Measurements from ENCODE around the gene PCDHGA9. TPM values are rescaled to one million over a fixed set of nuclear protein-coding genes. Genes with fewer than 3 reads are reported as not detected.

PCDHGA9 gene
- total RNA-seq, 1 experiment from 2014 or later: 1.9 TPM

GRCh38 chr5:141355641-141356040 is 46.9 kb upstream of the PCDHGA9 start:
- BruUV-seq (replicated peaks): no TSS peak
- Histone ChIP-seq H4K20me1 (ENCODE audit: low read length) (no peaks in the 10 kb centered on the region), H3K27ac (ENCODE audit: low read length) (no peak overlapping the region), H3K4me2 (ENCODE audit: low read length) (no peak overlapping the region), H3K9ac (ENCODE audit: low read length) (no peak overlapping the region), H3K9me3 (ENCODE audit: low read length) (no peaks in the 10 kb centered on the region), H3K9me2 (replicated peaks; ENCODE audit: low read length) (no peaks in the 10 kb centered on the region), H3K4me3 (ENCODE audit: low read length) (no peak overlapping the region), H3K4me1 (ENCODE audit: insufficient read depth, low read length) (no peaks in the 10 kb centered on the region), H3F3A (ENCODE audit: low read length, unreplicated experiment) (no peaks in the 10 kb centered on the region), H3K79me2 (ENCODE audit: low read length) (no peaks in the 10 kb centered on the region), H3K36me3 (ENCODE audit: low read depth, low read length) (no peaks in the 10 kb centered on the region), H3K27me3 (ENCODE audit: low read length) (no peaks in the 10 kb centered on the region), H2AFZ (ENCODE audit: low read length) (no peak overlapping the region)
- intact Hi-C loops (cut with micrococcal nuclease): no loop called here
- DNase-seq: no peak
- no peak for TF ChIP-seq EZH2phosphoT487 (IDR thresholded peaks at IDR 0.05; ENCODE audit: borderline replicate concordance, low read length)
- no peak for TF ChIP-seq CTCF (conservative IDR thresholded peaks at IDR 0.05; ENCODE audit: low read depth, low read length)
- TF ChIP-seq EZH2 (IDR thresholded peaks at IDR 0.05; ENCODE audit: low read length, unreplicated experiment): no peak
- ChIA-PET CTCF (no interaction called here), POLR2A (ENCODE audit: unreplicated experiment) (no interaction called here)
- no peak for ATAC-seq

GRCh38 chr5:141356133-141356532 is 46.4 kb upstream of the PCDHGA9 start:
- no TSS peak for BruUV-seq (replicated peaks)
- intact Hi-C loops (cut with micrococcal nuclease): no loop called here
- POLR2A ChIA-PET (ENCODE audit: unreplicated experiment): no interaction called here

More at GRCh38 chr5:141356133-141356532, 46.4 kb upstream of the PCDHGA9 start:
- no peak overlapping the region for H3K9ac ChIP-seq (ENCODE audit: low read length)
- TF ChIP-seq CTCF (conservative IDR thresholded peaks at IDR 0.05; ENCODE audit: low read depth, low read length): no peak
- no peak for TF ChIP-seq EZH2phosphoT487 (IDR thresholded peaks at IDR 0.05; ENCODE audit: borderline replicate concordance, low read length)
- TF ChIP-seq EZH2 (IDR thresholded peaks at IDR 0.05; ENCODE audit: low read length, unreplicated experiment): no peak
- H3K27me3 ChIP-seq (ENCODE audit: low read length): no peaks in the 10 kb centered on the region
- no peak overlapping the region for H3K4me3 ChIP-seq (ENCODE audit: low read length)
- no peaks in the 10 kb centered on the region for H3K9me3 ChIP-seq (ENCODE audit: low read length)
- no peaks in the 10 kb centered on the region for H3F3A ChIP-seq (ENCODE audit: low read length, unreplicated experiment)
- ATAC-seq (no peak), DNase-seq (no peak)
- no peak overlapping the region for H2AFZ ChIP-seq (ENCODE audit: low read length)
- no peaks in the 10 kb centered on the region for H3K36me3 ChIP-seq (ENCODE audit: low read depth, low read length)
- no peaks in the 10 kb centered on the region for H3K79me2 ChIP-seq (ENCODE audit: low read length)
- H3K4me2 ChIP-seq (ENCODE audit: low read length): no peak overlapping the region
- no peaks in the 10 kb centered on the region for H3K9me2 ChIP-seq (replicated peaks; ENCODE audit: low read length)
- no peaks in the 10 kb centered on the region for H3K4me1 ChIP-seq (ENCODE audit: insufficient read depth, low read length)
- H4K20me1 ChIP-seq (ENCODE audit: low read length): no peaks in the 10 kb centered on the region
- CTCF ChIA-PET: interaction anchor here (0.6 kb wide), 1 partner anchor 26 kb away, joined by 4 read pairs; the partner anchor contains the start of gene PCDHGA1
- no peak overlapping the region for H3K27ac ChIP-seq (ENCODE audit: low read length)

Measured in PC-3 (cell line).